Neutrophil (primary cell): ENCODE results near the gene TCTN2.

Experiments used
- H3K27ac ChIP-seq: fragments of 200-600 bp; sonication (generic); 2 replicates; pipeline ENCODE4 v1.5.1; 2016; ENCODE audit warnings: mild to moderate bottlenecking, moderate library complexity
- H3K27me3 ChIP-seq: fragments of 200-600 bp; sonication (generic); 2 replicates; pipeline ENCODE4 v1.6.0; 2016; ENCODE audit warnings: mild to moderate bottlenecking
- H3K36me3 ChIP-seq: fragments of 200-600 bp; sonication (generic); 2 replicates; pipeline ENCODE4 v1.5.1; 2017
- H3K4me1 ChIP-seq, 2 experiments: fragments of 200-600 bp in 1 of 2; sonication (generic) in 1 of 2; 1 replicate in 1 of 2; 2 replicates in 1 of 2; pipeline versions ENCODE4 v1.5.1 to v1.6.1; 2013 to 2016; ENCODE audit warnings: low read depth in 1 of 2, low read length in 1 of 2, mild to moderate bottlenecking in 1 of 2, moderate library complexity in 1 of 2; ENCODE audit not compliant: control insufficient read depth in 1 of 2, insufficient read depth in 1 of 2
- H3K4me3 ChIP-seq, 2 experiments: fragments of 200-600 bp in 1 of 2; sonication (generic) in 1 of 2; 1 replicate in 1 of 2; 2 replicates in 1 of 2; pipeline ENCODE4 v1.5.1; 2013 to 2016; ENCODE audit warnings: low read depth in 1 of 2, low read length in 1 of 2, mild to moderate bottlenecking in 1 of 2, moderate library complexity in 1 of 2
- H3K9me3 ChIP-seq: fragments of 200-600 bp; sonication (generic); 2 replicates; pipeline ENCODE4 v1.5.1; 2016
- TF ChIP-seq, protein P1 (sequence below): fragments of 200-600 bp; sonication (generic); IDR thresholded peaks from 2 replicates; pipeline ENCODE4 v1.5.1; 2016; ENCODE audit warnings: antibody characterized with exemption

The TCTN2 gene

DNA sequence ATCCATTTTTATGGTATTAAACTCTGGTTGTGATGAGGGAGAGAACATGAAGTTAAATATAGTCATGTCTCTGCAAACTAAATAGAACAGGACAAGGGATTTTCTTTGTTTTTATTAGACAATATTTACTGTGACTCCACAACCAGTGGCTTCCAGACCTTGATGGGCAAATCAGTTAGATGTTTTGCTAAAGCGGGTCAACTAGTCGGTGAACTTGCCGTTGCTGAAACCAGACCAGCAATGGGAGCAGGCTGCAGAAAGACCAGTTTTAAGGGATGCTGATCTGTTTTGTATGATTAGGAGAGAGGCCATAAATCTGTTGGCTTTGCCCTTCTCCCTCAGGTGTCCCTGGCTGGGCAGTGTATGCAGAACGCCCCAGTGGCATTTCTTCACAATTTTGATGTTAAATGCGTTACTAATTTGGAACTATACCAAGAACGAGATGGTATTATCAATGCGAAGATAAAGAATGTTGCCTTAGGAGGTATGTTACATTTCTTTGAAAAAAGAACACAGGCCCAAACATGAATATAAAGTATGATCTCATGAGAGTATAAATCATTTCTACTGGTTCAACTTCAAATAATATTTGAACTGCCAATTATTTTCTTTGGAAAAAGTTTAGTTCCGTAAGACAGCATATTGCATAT, 19.4 kb downstream of the TCTN2 start:
- Histone ChIP-seq H3K9me3 (no peaks in the 10 kb centered on the region), H3K36me3 (no peaks in the 10 kb centered on the region), H3K27me3 (no peaks in the 10 kb centered on the region), H3K4me3 (no peak overlapping the region), H3K27ac (no peak overlapping the region), H3K4me1 (no peaks in the 10 kb centered on the region)
- TF ChIP-seq, protein P1, sequence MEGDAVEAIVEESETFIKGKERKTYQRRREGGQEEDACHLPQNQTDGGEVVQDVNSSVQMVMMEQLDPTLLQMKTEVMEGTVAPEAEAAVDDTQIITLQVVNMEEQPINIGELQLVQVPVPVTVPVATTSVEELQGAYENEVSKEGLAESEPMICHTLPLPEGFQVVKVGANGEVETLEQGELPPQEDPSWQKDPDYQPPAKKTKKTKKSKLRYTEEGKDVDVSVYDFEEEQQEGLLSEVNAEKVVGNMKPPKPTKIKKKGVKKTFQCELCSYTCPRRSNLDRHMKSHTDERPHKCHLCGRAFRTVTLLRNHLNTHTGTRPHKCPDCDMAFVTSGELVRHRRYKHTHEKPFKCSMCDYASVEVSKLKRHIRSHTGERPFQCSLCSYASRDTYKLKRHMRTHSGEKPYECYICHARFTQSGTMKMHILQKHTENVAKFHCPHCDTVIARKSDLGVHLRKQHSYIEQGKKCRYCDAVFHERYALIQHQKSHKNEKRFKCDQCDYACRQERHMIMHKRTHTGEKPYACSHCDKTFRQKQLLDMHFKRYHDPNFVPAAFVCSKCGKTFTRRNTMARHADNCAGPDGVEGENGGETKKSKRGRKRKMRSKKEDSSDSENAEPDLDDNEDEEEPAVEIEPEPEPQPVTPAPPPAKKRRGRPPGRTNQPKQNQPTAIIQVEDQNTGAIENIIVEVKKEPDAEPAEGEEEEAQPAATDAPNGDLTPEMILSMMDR = no peak

DNA sequence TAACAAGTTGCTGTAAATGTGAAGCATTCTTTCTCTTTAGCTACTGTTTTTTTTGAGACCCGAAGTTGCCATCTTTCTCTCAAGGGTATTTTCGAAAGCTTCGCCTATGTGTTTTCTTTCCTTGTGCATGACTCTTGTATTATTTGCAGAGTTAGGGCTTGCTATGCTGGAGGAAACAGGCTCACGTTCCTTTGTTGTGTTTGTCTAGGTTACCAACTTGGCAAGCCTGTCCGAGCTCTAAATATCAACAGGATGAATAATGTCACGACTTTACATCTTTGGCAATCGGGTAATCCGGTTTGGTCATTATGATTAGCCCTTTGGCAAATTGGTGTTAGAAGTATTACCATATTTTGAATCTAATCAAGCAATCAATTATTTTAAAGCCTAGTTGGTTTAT, 25.3 kb downstream of the TCTN2 start:
- Histone ChIP-seq H3K4me1 (no peaks in the 10 kb centered on the region), H3K36me3 (no peaks in the 10 kb centered on the region), H3K9me3 (no peaks in the 10 kb centered on the region), H3K27ac (no peak overlapping the region), H3K27me3 (no peaks in the 10 kb centered on the region), H3K4me3 (no peak overlapping the region)
- TF ChIP-seq, protein P1 = no peak

DNA sequence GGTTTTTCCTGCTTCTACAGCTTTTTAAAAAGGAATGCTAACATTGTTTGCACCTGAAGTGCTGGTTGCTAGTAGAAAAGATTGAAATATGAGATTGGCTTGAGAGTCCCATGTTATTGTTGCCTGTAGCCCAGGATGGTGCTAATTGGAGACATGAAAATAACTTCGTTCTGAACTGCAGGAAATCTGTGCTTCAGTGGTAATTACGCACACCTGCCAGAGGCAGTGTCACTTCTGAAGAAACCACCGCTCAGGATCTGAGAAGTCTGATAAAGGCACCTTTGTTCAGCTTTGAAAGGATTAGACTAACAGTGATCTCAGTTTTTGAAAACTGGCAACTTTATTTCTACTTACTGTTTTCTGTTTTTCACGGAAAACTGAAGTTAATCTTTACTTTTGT, 25.7 kb downstream of the TCTN2 start:
- Histone ChIP-seq H3K9me3 (no peaks in the 10 kb centered on the region), H3K4me3 (no peak overlapping the region), H3K27me3 (no peaks in the 10 kb centered on the region), H3K36me3 (no peaks in the 10 kb centered on the region), H3K4me1 (no peaks in the 10 kb centered on the region), H3K27ac (no peak overlapping the region)
- TF ChIP-seq, protein P1 = no peak

DNA sequence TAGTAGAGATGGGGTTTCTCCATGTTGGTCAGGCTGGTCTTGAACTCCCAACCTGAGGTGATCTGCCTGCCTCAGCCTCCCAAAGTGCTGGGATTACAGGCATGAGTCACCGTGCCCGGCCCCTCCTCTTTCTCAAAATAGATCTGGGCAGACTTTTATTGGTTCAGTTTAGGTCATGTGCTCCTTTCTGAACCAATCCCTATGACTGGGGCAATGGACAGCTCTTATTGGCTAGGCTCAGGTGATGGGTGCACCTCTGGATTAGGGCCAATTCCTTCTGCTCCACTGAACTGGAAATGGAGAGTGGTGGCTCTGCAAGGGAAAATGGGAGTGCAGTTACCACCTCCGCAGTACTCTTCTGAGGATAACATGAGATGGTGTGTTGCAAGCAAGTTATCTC, 35.0 kb downstream of the TCTN2 start:
- no peak overlapping the region for H3K27ac ChIP-seq
- H3K27me3 ChIP-seq = no peaks in the 10 kb centered on the region
- H3K4me3 ChIP-seq = no peak overlapping the region
- H3K36me3 ChIP-seq = no peaks in the 10 kb centered on the region
- H3K4me1 ChIP-seq = no peaks in the 10 kb centered on the region
- H3K9me3 ChIP-seq = no peaks in the 10 kb centered on the region
- TF ChIP-seq, protein P1 = no peak

DNA sequence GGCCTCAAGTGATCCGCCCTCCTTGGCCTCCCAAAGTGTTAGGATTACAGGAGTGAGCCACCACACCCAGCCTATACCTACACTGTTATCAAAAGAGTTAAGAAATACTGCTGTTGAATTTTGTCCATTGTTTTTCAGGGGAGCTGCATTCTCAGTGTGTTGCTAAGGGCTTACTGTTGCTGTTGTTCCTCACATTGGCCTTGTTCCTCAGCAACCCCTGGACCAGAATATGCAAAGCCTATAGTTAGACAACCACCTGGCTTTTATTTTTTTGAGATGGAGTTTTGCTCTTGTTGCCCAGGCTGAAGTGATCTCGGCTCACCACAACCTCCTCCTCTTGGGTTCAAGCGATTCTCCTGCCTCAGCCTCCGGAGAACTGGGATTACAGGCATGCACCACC, 36.6 kb downstream of the TCTN2 start:
- no peak overlapping the region for H3K4me3 ChIP-seq
- no peaks in the 10 kb centered on the region for H3K27me3 ChIP-seq
- H3K27ac ChIP-seq = no peak overlapping the region
- TF ChIP-seq, protein P1 = no peak
- H3K9me3 ChIP-seq = no peaks in the 10 kb centered on the region
- H3K4me1 ChIP-seq = peaks cover 6 to 8% of the 10 kb centered on the region in 2 experiments
- no peaks in the 10 kb centered on the region for H3K36me3 ChIP-seq
